SU-DHL-6 (cell line): ENCODE data around the gene REEP3.
"Not testable (repeated sequence)": the region's sequence is repeated elsewhere in the genome, so short reads cannot be mapped to it uniquely, and the experiment has no call there.

Experiments used
- H2AFZ ChIP-seq: fragments of 200-600 bp; sonication (generic); 2 replicates; pipeline ENCODE4 v1.6.1; 2014; ENCODE audit warnings: low read depth, mild to moderate bottlenecking, moderate library complexity, mixed read lengths, antibody characterized with exemption, low read length; ENCODE audit not compliant: severe bottlenecking
- H3F3A ChIP-seq: fragments of 200-600 bp; shearing (Covaris generic); 2 replicates; pipeline ENCODE4 v1.6.0; 2016; ENCODE audit warnings: antibody characterized with exemption, mild to moderate bottlenecking; ENCODE audit not compliant: insufficient read depth
- H3K27ac ChIP-seq: fragments of 200-600 bp; sonication (generic); 2 replicates; pipeline ENCODE4 v1.5.1; 2016; ENCODE audit warnings: low read depth, mild to moderate bottlenecking, low read length, moderate library complexity, mixed read lengths
- H3K27me3 ChIP-seq: fragments of 200-600 bp; sonication (generic), shearing (Covaris generic); 2 replicates; pipeline ENCODE4 v1.6.0; 2014; ENCODE audit warnings: mild to moderate bottlenecking, low read length
- H3K36me3 ChIP-seq: fragments of 200-600 bp; sonication (generic); 2 replicates; pipeline ENCODE4 v1.6.1; 2014; ENCODE audit warnings: mild to moderate bottlenecking, low read length, mixed read lengths
- H3K4me2 ChIP-seq: fragments of 300-600, 200-600 bp; shearing (Covaris generic), sonication (generic); 2 replicates; pipeline ENCODE4 v1.6.0; 2014; ENCODE audit warnings: low read length, low read depth, mild to moderate bottlenecking; ENCODE audit not compliant: poor library complexity, severe bottlenecking
- H3K4me3 ChIP-seq: fragments of 200-600 bp; sonication (generic); 2 replicates; pipeline ENCODE4 v1.5.1; 2014; ENCODE audit warnings: antibody characterized with exemption, low read length, mild to moderate bottlenecking, mixed read lengths; ENCODE audit not compliant: insufficient read depth, poor library complexity, severe bottlenecking
- H3K79me2 ChIP-seq: fragments of 200-600 bp; sonication (generic); 2 replicates; pipeline ENCODE4 v1.6.1; 2014; ENCODE audit warnings: mild to moderate bottlenecking, low read length, moderate library complexity; ENCODE audit not compliant: insufficient read depth
- H3K9ac ChIP-seq: fragments of 200-600 bp; sonication (generic); 2 replicates; pipeline ENCODE4 v1.7.0; 2014; ENCODE audit warnings: mild to moderate bottlenecking, low read length
- H3K9me2 ChIP-seq: fragments of 200-600 bp; sonication (generic); replicated peaks from 2 replicates; pipeline ENCODE4 v1.6.1; 2014; ENCODE audit warnings: low read length; ENCODE audit not compliant: insufficient read depth
- H3K9me3 ChIP-seq: fragments of 200-600 bp; sonication (generic); 2 replicates; pipeline ENCODE4 v1.6.1; 2014; ENCODE audit warnings: low read length, mixed read lengths; ENCODE audit not compliant: insufficient read depth
- H4K20me1 ChIP-seq: fragments of 200-600 bp; sonication (generic); 2 replicates; pipeline ENCODE4 v1.6.1; 2014; ENCODE audit warnings: low read depth, mild to moderate bottlenecking, antibody characterized with exemption, low read length, moderate library complexity, mixed read lengths
- EZH2phosphoT487 ChIP-seq: fragments of 200-600 bp; sonication (generic), shearing (Covaris generic); conservative IDR thresholded peaks from 2 replicates; pipeline ENCODE4 v1.6.1; 2018; ENCODE audit warnings: mild to moderate bottlenecking, antibody characterized with exemption, low read length, moderate library complexity, mixed read lengths
- TF ChIP-seq, protein P1 (sequence below): fragments of 200-600 bp; sonication (generic); IDR thresholded peaks from one replicate; pipeline ENCODE4 v1.5.1; 2017; ENCODE audit warnings: antibody characterized with exemption, mild to moderate bottlenecking, low read length, moderate library complexity; ENCODE audit not compliant: insufficient read depth, poor library complexity, severe bottlenecking

REEP3 gene

DNA sequence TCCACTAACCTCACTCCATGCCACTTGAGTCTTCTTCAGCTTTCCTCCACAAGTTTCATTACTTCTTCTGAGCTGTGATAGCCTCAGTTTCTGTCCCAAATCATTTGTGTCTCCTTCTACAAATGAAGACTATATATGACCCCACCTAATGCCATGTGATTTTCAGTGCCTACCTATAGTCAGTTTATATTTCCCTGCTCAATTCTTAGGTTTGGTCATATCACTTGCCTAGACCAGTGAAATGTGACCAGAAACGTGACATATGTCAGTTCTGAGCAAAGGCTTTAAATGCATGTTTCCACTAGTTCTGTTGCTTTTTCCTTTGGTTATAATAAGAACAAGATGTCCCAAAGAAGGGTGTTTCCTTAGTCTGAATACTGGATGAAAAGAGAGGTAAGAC lies 24.6 kb upstream of the REEP3 start:
- Histone ChIP-seq H3K4me3 (no peak overlapping the region), H4K20me1 (no peaks in the 10 kb centered on the region), H3K79me2 (no peaks in the 10 kb centered on the region; the same call in 1 of the 2 replicates), H3K36me3 (no peaks in the 10 kb centered on the region), H3K27me3 (no peaks in the 10 kb centered on the region), H2AFZ (no peak overlapping the region), H3F3A (no peaks in the 10 kb centered on the region), H3K4me2 (no peak overlapping the region), H3K27ac (no peak overlapping the region), H3K9ac (no peak overlapping the region), H3K9me2 (no peaks in the 10 kb centered on the region; the same call in 1 of the 2 replicates), H3K9me3 (no peaks in the 10 kb centered on the region)
- TF ChIP-seq, protein P1, sequence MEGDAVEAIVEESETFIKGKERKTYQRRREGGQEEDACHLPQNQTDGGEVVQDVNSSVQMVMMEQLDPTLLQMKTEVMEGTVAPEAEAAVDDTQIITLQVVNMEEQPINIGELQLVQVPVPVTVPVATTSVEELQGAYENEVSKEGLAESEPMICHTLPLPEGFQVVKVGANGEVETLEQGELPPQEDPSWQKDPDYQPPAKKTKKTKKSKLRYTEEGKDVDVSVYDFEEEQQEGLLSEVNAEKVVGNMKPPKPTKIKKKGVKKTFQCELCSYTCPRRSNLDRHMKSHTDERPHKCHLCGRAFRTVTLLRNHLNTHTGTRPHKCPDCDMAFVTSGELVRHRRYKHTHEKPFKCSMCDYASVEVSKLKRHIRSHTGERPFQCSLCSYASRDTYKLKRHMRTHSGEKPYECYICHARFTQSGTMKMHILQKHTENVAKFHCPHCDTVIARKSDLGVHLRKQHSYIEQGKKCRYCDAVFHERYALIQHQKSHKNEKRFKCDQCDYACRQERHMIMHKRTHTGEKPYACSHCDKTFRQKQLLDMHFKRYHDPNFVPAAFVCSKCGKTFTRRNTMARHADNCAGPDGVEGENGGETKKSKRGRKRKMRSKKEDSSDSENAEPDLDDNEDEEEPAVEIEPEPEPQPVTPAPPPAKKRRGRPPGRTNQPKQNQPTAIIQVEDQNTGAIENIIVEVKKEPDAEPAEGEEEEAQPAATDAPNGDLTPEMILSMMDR, result no peak
- no peak for TF ChIP-seq EZH2phosphoT487

DNA sequence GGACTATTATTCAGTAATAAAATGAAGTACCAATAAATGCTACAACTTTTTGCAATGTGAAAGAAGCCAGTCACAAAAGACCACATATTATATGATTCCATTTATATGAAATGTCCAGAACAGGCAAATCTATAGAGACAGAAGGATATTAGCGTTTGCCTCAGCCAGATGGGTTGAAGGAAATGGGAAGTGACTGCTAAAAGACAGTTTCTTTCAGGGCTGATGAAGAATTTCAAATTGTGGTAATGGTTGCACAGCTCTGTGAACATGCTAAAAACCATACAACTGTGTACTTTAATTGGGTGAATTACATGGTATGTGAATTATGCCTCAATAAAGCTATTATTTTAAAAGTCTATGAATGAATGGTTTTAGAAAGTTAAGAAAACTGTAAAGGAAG lies 23.9 kb upstream of the REEP3 start:
- Histone ChIP-seq H3K36me3 (no peaks in the 10 kb centered on the region), H2AFZ (no peak overlapping the region), H3K27ac (no peak overlapping the region), H3K79me2 (no peaks in the 10 kb centered on the region; the same call in 1 of the 2 replicates), H3K4me2 (no peak overlapping the region), H3K27me3 (no peaks in the 10 kb centered on the region), H3K9me2 (no peaks in the 10 kb centered on the region), H3K4me3 (no peak overlapping the region), H3K9me3 (no peaks in the 10 kb centered on the region), H4K20me1 (no peaks in the 10 kb centered on the region), H3K9ac (no peak overlapping the region), H3F3A (no peaks in the 10 kb centered on the region)
- TF ChIP-seq, protein P1, result no peak

DNA sequence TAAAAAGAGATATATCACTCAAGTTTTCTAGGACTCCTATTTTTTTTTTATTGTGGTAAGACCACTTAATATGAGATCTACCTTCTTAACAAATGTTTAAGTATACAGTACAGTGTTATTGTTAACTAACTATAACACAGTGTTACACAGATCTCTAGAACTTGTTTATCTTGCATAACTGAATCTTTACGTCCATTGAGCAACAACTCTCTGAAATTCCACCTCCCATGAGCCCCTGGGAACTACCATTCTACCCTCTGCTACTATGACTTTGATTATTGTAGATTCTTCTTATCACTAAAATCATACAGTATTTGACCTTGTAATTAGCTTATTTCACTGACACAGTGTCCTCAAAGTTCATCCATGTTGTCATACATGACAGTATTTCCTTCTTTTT lies 22.5 kb upstream of the REEP3 start:
- Histone ChIP-seq H3K9me3 (no peaks in the 10 kb centered on the region), H3K27ac (no peak overlapping the region), H3F3A (no peaks in the 10 kb centered on the region), H3K79me2 (peaks cover 6% of the 10 kb centered on the region), H3K4me3 (no peak overlapping the region), H3K36me3 (no peaks in the 10 kb centered on the region), H3K9me2 (no peaks in the 10 kb centered on the region), H3K27me3 (no peaks in the 10 kb centered on the region), H2AFZ (no peak overlapping the region), H3K4me2 (no peak overlapping the region), H3K9ac (no peak overlapping the region), H4K20me1 (no peaks in the 10 kb centered on the region)
- TF ChIP-seq, protein P1, result no peak
- no peak for TF ChIP-seq EZH2phosphoT487

DNA sequence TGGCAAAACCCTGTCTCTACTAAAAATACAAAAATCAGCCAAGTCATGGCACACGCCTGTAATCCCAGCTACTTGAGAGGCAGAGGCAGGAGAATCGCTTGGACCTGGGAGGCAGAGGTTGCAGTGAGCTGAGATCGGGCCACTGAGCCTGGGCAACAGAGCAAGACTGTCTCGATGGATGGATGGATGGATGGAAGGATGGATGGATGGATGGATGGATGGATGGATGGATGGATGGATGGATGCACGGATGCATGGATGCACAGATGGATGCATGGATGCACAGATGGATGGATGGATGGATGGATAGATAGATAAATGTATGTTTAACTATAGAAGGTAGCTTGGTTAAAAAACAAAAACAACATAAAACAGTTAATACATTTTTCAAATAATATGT lies 20.6 kb upstream of the REEP3 start:
- H3K4me2 ChIP-seq, H3K9me2 ChIP-seq, H3K27ac ChIP-seq, H2AFZ ChIP-seq, H3F3A ChIP-seq, H3K36me3 ChIP-seq, H3K27me3 ChIP-seq, H4K20me1 ChIP-seq, H3K9me3 ChIP-seq, H3K4me3 ChIP-seq, H3K9ac ChIP-seq: not testable (repeated sequence)
- H3K79me2 ChIP-seq, result peaks cover 16% of the 10 kb centered on the region; the same call in 1 of the 2 replicates
